ENCODE measurements around the gene CTNND2.

- TF ChIP-seq POLR2AphosphoS5 (IDR thresholded peaks at IDR 0.05; ENCODE audit: low read length) (no peak), FOXM1 (IDR thresholded peaks at IDR 0.05; ENCODE audit: low read depth, low read length) (no peak), CTCF (IDR thresholded peaks at IDR 0.05 in 2 of 3, conservative IDR thresholded peaks at IDR 0.05 in 1 of 3; ENCODE audit: control insufficient read depth in 2 of 3, extremely low read depth in 1 of 3, insufficient read depth in 1 of 3, low read depth in 3 of 3, low read length in 3 of 3) (no peak)
Observed at GRCh38 chr5:11504886-11505193, 399.4 kb downstream of the CTNND2 start.

Data from GM12878 (cell line).